HAP-1 (cell line): ENCODE data around the gene ADAT3.
A peak's percentile ranks its signal among the peaks of the same experiment; 100 is the strongest.

Experiments
- DNase-seq, 2 experiments: peaks; one replicate each; pipeline ENCODE4 v3.0.0-alpha.2; 2016 to 2020; ENCODE audit warnings: low spot score in 2 of 2
- H3K27me3 ChIP-seq: fragments of 250-450 bp; sonication (Bioruptor Pico); 2 replicates; pipeline ENCODE4 v1.5.1; 2020; ENCODE audit warnings: low read depth, mild to moderate bottlenecking, moderate library complexity
- H3K36me3 ChIP-seq: fragments of 250-450 bp; sonication (Bioruptor Pico); replicated peaks from 2 replicates; pipeline ENCODE4 v1.5.1; 2020; ENCODE audit warnings: mild to moderate bottlenecking
- H3K4me1 ChIP-seq: fragments of 250-450 bp; sonication (Bioruptor Pico); 2 replicates; pipeline ENCODE4 v1.5.1; 2020; ENCODE audit warnings: mild to moderate bottlenecking
- H3K4me3 ChIP-seq: fragments of 250-450 bp; sonication (Bioruptor Pico); 2 replicates; pipeline ENCODE4 v1.5.1; 2020; ENCODE audit warnings: mild to moderate bottlenecking, moderate library complexity
- H3K9me3 ChIP-seq: fragments of 250-450 bp; sonication (Bioruptor Pico); 2 replicates; pipeline ENCODE4 v1.5.1; 2020; ENCODE audit warnings: mild to moderate bottlenecking, moderate library complexity
- in situ Hi-C: fragments of 300-500 bp; cut with MboI; formaldehyde crosslinking; loops from 3 replicates; pipeline ENCODE4 v1.14.3; 2020; ENCODE audit warnings: low sequenced_read_pairs, inconsistent platforms, mixed read lengths

The ADAT3 gene

DNA sequence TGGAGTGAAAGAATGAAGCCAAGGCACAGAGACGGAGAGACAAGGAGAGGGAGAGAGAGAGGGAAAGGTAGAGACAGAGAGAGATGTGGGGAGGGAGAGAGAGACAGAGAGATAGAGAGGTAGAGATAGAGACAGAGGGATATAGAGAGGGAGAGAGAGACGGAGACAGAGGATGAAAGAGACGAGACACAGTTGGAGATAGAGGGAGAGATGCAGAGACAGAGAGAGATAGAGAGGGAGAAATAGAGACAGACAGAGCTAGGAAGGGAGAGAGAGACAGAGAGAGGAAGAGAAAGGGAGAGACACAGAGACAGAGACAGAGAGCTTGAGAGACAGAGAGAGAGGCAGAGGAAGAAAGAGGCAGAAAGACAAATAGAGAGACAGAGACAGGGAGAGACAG, 31.2 kb downstream of the ADAT3 start:
- Histone ChIP-seq H3K4me1 (peaks cover 6% of the 10 kb centered on the region), H3K27me3 (no peaks in the 10 kb centered on the region), H3K9me3 (0 out of 2 replicates have a peak, but pooled peaks cover under 1% of the 10 kb centered on the region), H3K4me3 (no peak overlapping the region), H3K36me3 (no peaks in the 10 kb centered on the region)
- DNase-seq = no peak
- in situ Hi-C loops = no loop called here

DNA sequence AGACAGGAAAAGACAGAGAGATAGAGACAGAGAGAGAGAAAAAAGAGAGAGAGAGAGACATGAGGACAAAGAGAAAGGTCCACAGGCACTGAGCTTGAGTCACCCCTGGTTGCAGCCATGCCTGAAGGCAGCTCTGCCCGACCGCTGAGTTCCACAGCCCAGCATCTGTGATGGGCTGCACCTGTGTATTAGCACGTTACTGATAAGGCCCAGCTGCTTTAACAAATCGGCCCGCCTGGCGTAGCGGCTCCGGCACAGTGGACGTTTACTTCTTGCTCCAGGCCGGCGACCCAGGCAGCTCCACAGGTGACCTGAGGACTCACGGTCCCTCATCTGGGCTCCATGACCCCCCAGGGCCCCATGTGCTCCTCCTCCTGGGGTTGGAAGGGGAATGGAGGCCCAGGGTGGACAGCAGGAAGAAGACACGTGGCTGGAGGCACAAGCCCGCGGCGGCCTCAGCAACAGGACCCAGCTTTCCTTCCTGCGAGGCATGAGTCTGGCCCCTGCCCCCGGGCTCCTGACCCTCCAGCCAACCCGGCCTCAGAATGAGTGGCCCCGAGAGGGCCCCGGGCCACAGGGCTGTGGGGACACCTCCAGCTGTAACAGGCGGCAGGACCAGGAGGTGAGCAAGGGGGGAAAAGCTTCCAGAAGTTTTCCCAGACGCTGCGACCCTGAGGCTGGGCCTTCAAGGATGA, 31.9 kb downstream of the ADAT3 start:
- no peak overlapping the region for H3K4me3 ChIP-seq
- no peak for DNase-seq

DNA sequence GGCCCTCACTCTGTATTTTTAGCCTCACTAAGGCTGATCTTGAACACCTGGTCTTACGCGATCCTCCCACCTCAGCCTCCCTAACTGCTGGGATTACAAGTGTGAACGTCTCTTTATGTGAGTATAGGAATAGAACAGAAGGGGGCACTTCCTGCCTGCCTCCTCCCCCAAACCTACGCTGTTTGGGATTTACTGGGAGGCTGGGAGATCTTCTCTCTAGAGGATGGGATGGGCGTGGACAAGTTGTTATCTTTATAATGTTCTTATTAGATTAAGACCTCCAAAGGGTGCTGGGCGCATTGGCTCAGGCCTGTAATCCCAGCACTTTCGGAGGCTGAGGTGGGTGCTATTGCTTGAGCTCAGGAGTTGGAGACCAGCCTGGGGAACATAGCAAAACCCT, 32.9 kb downstream of the ADAT3 start:
- Histone ChIP-seq H3K9me3 (no peaks in the 10 kb centered on the region), H3K4me3 (no peak overlapping the region), H3K4me1 (peaks cover 9% of the 10 kb centered on the region), H3K36me3 (no peaks in the 10 kb centered on the region), H3K27me3 (no peaks in the 10 kb centered on the region)
- in situ Hi-C loops = no loop called here
- no peak for DNase-seq

More for the DNA sequence above, 31.9 kb downstream of the ADAT3 start:
- Histone ChIP-seq H3K27me3 (no peaks in the 10 kb centered on the region), H3K9me3 (no peaks in the 10 kb centered on the region), H3K4me1 (peaks cover 6% of the 10 kb centered on the region), H3K36me3 (no peaks in the 10 kb centered on the region)
- in situ Hi-C loops = no loop called here

DNA sequence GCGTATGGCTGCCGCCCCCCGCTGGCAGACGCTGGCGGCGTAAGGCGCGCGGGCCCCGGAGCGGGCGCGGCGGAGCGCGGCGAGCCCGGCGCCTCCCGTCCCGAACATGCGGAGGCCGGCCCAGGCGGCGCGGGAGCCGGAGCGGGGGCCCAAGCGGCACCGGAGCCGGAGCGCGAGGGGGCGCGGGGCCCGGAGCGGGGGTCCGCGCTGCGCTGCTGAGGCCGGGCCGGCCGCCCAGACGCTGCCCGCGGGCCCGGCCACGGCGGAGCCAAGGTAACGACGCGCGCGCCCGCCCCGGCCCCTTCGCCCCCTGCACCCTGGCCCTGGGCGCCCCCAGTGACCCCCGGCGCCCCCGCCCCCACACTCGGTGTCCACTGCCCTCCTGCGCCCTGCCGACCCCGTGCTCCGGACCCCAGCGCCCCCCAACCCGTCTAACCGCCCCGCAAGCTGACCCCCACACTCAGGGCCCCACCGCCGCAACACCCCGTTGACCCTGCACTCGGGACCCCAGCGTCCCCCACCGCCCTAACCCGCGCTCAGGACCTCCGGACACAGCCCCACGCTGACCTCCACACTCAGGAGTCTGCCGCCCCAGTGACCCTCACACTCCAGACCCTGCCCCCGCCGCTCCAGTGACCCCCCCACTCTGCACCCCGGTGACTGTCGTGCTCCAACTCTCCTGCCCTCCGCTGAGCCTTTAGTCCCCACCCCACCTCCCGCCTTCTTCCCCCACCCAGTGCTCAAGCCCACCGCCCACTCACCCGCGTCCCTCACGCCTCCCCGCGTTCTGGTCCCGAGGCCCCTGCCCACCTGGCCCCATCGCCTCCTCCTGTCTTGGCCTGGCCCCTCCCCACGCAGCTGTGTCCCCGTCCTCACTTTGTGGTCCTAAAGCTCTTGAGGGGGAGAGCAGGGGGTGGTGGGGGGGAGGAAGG, 36.2 kb downstream of the ADAT3 start, which contains the start of gene CSNK1G2:
TSS of gene CSNK1G2 (plus strand) at position 27 of the 932 bp plus-strand sequence. CDS start 28,601 bp downstream, outside the sequence.
- DNase-seq = peak in 1 of 2 experiments; percentile 24
- H3K9me3 ChIP-seq = no peaks in the 10 kb centered on the region
- in situ Hi-C loops = no loop called here
- H3K36me3 ChIP-seq = no peaks in the 10 kb centered on the region
- peak within 1 kb of the TSS; percentile 82 for H3K4me3 ChIP-seq
- no peaks in the 10 kb centered on the region for H3K27me3 ChIP-seq
- peaks cover 14% of the 10 kb centered on the region for H3K4me1 ChIP-seq

DNA sequence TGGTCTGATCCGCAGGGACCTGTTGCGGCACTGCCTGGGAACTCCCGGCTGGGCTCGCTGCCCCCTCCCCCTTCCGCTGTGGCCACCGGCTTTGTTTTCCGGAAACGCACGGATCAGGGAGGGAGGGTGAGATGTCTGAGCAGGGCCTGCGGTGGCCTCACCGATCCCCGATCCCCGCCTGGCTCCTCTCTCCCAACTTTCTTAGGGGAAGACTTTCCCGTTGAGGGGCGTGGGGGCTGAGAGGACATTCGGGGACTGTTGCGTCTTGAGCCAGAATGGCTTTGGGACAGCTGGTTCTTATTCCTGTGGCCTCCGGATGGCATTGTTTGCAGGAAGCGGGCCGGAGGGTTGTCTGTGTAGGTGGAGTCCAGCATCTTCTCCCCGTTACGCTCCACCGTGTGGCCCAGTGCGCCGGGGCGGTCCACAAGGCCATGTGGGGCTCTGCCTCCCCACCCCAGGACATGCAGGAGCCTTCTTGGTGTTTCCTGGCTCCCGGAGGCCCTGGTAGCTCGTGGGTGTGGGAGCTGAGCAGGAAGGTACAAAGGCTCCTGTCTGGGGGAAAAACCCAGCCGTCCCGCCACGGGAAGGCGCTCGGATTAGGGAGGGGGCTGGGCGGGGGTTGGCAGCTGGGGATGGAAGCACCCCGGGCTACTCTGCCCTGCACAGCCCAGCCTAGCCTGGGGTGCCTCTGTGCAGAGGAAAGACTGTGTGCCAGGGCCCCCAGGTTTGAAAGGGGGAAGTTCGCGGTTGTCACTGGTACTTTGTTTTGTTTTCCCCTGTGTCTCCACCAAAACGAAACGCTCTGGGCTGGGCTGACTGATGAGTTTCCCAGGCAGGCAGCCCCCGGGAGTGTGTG, 37.1 kb downstream of the ADAT3 start:
- H3K4me1 ChIP-seq = peaks cover 14% of the 10 kb centered on the region
- DNase-seq = peak; percentile 76 to 90
- in situ Hi-C loops = no loop called here
- H3K36me3 ChIP-seq = no peaks in the 10 kb centered on the region
- no peaks in the 10 kb centered on the region for H3K9me3 ChIP-seq
- no peaks in the 10 kb centered on the region for H3K27me3 ChIP-seq
- H3K4me3 ChIP-seq = peak overlapping the region; percentile 82

DNA sequence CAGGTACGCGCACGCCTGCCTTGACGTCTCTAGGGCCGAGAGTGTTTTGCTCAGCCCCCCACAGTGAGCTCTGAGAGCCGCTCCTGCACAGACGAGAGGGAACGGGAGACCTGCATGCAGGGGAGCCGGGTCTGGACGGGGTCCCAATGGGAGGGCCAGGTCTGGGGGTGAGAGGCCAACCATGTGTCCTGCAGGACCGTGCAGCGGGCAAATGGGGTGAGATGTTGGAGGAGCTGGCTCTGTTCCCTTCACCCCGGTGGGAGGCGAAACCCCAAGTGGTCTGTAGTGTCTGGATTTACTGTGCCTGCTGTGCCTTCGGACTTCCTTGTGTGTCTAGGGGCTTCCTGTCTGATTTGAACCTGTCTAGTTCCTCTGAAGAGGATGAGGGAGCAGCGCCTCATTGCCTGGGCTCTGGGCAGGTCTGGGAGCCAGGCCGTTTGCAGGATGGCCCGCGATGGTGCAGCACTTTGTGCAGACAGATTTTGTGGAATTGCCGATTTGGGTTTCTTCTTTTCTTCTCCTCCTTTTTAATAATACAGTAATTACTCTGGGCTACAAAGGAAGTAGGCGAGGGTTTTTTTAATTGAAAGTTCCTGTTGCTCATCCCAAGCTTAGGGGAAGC, 37.8 kb downstream of the ADAT3 start:
- DNase-seq = peak in 1 of 2 experiments; percentile 30
- Histone ChIP-seq H3K9me3 (no peaks in the 10 kb centered on the region), H3K27me3 (no peaks in the 10 kb centered on the region), H3K4me1 (peaks cover 14% of the 10 kb centered on the region), H3K36me3 (no peaks in the 10 kb centered on the region), H3K4me3 (peak overlapping the region; percentile 82)
- in situ Hi-C loops = no loop called here

GRCh38 chr19:1943661-1944087, 38.5 kb downstream of the ADAT3 start:
- Histone ChIP-seq H3K9me3 (no peaks in the 10 kb centered on the region), H3K4me3 (peak overlapping the region; percentile 82; the same call in 1 of the 2 replicates), H3K27me3 (no peaks in the 10 kb centered on the region), H3K4me1 (peaks cover 14% of the 10 kb centered on the region), H3K36me3 (no peaks in the 10 kb centered on the region)
- in situ Hi-C loops = no loop called here
- DNase-seq = no peak

DNA sequence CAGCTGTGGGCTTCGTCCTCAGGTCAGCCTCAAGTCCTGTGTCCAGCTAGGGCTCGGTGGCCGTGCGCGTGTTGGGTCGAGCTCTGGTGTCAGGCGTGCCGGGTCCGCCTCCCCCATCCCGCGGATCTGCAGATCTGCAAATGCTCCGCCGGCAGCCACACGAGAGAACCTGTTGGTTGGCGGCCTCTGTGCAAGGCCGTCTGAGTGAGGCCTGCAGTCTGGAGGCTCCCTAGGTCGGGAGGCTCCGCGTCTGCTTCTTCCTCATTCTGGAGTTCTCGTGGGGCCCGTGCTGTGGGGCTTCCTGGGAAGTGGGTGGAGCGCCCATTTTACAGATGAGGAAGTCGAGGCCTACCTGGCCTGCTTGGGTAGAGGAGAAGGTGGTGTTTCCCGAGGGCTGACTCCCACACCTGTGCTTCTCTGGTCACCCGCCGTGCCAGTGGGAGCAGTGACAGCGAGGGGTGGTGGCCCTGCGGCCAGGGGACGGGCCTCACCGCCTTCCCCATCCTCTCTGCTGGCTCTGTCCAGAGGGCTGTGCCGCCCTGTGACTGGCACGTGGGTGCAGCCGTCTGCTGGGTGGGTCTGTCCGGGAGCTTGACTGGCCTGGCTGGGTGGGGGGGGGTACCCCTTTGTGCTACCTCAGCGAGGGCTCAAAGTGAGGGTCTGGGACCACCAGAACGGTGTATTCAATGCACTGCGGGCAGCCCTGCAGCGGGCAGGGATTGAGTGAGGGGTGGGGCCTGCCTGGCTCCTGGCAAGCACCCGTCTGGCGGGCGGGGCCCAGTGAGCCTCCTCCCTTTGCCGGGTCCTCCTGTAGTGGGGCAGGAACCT, 39.1 kb downstream of the ADAT3 start:
- Histone ChIP-seq H3K9me3 (no peaks in the 10 kb centered on the region), H3K36me3 (peaks cover under 1% of the 10 kb centered on the region; the same call in 1 of the 2 replicates), H3K27me3 (no peaks in the 10 kb centered on the region), H3K4me3 (no peak overlapping the region), H3K4me1 (peaks cover 14% of the 10 kb centered on the region)
- DNase-seq = no peak
- in situ Hi-C loops = no loop called here

- Histone ChIP-seq H3K4me1 (peaks cover 8% of the 10 kb centered on the region), H3K4me3 (no peak overlapping the region)
Measured at GRCh38 chr19:1944916-1945561, 39.8 kb downstream of the ADAT3 start.

DNA sequence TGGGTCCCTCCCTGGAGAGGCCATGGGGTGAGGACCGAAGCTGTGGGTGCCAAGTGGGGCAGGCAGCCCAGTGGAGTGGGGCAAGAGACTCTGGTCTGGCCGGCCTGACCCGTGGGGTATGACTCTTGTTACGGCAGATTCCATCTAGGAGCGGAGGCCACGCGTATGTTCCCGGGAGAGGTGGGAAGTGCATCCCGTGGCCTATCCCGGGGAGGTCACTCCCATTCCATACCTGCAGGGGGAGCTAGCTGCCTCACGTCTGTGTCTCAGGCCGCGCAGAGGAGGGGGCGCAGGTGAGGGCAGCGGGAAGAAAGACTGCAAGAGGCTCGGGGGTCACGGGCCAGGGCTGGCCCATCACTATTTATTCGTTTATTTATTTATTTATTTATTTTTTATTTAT, 40.7 kb downstream of the ADAT3 start:
- in situ Hi-C loops = no loop called here
- Histone ChIP-seq H3K27me3 (no peaks in the 10 kb centered on the region), H3K36me3 (peaks cover 6% of the 10 kb centered on the region; the same call in 1 of the 2 replicates), H3K9me3 (no peaks in the 10 kb centered on the region), H3K4me3 (no peak overlapping the region), H3K4me1 (peaks cover 8% of the 10 kb centered on the region)
- DNase-seq = peak in 1 of 2 experiments; percentile 79

More at GRCh38 chr19:1944916-1945561, 39.8 kb downstream of the ADAT3 start:
- Histone ChIP-seq H3K9me3 (no peaks in the 10 kb centered on the region), H3K27me3 (no peaks in the 10 kb centered on the region), H3K36me3 (peaks cover 6% of the 10 kb centered on the region; the same call in 1 of the 2 replicates)
- in situ Hi-C loops = no loop called here
- DNase-seq = no peak

DNA sequence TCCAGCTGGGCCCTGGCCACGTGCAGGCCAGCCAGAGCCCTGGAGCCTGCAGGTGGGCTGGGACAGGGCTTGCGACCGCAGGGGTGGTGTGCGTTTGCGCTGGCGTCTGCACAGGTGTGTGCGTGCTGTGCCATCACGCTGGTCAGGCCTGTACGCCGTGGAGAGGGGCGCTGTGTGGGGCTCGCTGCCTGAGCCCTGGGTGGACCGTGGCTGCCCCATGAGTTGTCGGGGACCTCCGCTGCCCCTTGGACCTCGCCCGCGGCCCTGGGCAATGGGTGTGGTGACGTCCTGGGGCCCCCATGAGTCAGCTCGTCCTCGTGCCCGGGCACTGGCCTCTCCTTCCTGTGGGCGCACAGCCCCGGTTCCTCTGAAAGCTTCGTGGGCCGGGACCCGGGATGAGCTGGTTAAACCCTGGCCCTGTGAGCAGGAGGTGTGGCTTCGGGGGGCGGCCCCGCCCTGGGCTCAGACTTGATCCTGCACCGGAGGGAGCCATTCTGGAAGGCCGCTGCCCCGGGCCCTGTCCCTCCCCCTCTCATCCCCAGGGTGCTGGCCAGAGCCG, 42.5 kb downstream of the ADAT3 start:
- Histone ChIP-seq H3K9me3 (no peaks in the 10 kb centered on the region), H3K36me3 (peaks cover 6% of the 10 kb centered on the region), H3K27me3 (no peaks in the 10 kb centered on the region), H3K4me1 (peaks cover 8% of the 10 kb centered on the region), H3K4me3 (no peak overlapping the region)
- no peak for DNase-seq
- in situ Hi-C loops = no loop called here
